Upper lobe of left lung (tissue), 4 donors: Measurements from ENCODE around the gene RUNX1.

Experiments used
- CTCF ChIP-seq, 6 experiments: fragments of 450-650 bp in 4 of 6; fragments of 200-600 bp in 2 of 6; sonication (generic) in 2 of 6; IDR thresholded peaks; one replicate each; pipeline ENCODE4 v1.5.1; 2016 to 2019; ENCODE audit warnings: antibody characterized with exemption in 6 of 6
- POLR2A ChIP-seq, 4 donors: fragments of 450-650 bp; IDR thresholded peaks; one replicate each; pipeline ENCODE4 v1.5.1; 2016 to 2017; ENCODE audit warnings: antibody characterized with exemption in 4 of 4, mild to moderate bottlenecking in 2 of 4
- POLR2AphosphoS5 ChIP-seq, 2 donors: sonication (generic); formaldehyde crosslinking; IDR thresholded peaks; one replicate each; pipeline ENCODE4 v1.5.1; 2017; ENCODE audit warnings: antibody characterized with exemption in 2 of 2

DNA sequence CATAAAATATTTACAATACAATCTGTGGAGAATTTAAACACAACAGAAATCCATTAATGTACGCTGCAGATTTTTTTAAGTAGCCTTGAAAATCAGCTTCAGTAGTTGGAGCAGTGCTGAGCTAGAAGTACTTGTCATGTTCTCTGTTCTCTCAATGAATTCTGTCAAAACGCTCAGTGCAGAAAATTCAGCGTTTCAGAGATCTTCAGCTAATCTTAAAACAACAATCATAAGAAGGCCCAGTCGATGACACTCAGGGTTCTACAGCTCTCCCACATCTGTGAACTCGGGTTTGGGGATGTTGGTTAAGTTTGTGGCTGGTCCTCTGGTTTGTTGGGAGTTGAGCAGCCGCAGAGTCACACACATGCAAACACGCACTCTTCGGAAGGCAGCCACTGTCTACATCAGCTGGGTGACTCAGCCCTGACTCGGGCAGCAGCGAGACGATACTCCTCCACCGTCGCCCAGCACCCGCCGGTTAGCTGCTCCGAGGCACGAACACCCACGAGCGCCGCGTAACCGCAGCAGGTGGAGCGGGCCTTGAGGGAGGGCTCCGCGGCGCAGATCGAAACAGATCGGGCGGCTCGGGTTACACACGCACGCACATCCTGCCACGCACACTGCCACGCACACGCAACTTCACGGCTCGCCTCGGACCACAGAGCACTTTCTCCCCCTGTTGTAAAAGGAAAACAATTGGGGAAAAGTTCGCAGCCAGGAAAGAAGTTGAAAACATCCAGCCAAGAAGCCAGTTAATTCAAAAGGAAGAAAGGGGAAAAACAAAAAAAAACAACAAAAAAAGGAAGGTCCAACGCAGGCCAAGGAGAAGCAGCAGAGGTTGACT is 161.2 kb downstream of the RUNX1 start:
- no peak for TF ChIP-seq CTCF (IDR thresholded peaks at IDR 0.05)
- TF ChIP-seq POLR2A (IDR thresholded peaks at IDR 0.05) = peak in 1 of 4 donors; percentile 18
- TF ChIP-seq POLR2AphosphoS5 (IDR thresholded peaks at IDR 0.05) = peak; percentile 52 to 81
